Testis (tissue), 3 donors: Measurements from ENCODE around the gene MACROD2. TPM values are rescaled to one million over a fixed set of nuclear protein-coding genes. Genes with fewer than 3 reads are reported as not detected.

ENCODE experiments used
- DNase-seq: peaks from one replicate; pipeline ENCODE4 v3.0.0-alpha.2; 2019
- H3K27ac ChIP-seq, 2 donors: fragments of 200-600 bp; sonication (generic); one replicate each; pipeline ENCODE4 v1.5.1; 2019
- H3K27me3 ChIP-seq: fragments of 200-600 bp; sonication (generic); one replicate; pipeline ENCODE4 v1.5.1; 2019
- H3K36me3 ChIP-seq: fragments of 200-600 bp; sonication (generic); one replicate; pipeline ENCODE4 v1.5.1; 2017; ENCODE audit warnings: low read depth; ENCODE audit errors: missing control alignments
- H3K4me1 ChIP-seq: fragments of 200-600 bp; sonication (generic); one replicate; pipeline ENCODE4 v1.5.1; 2019
- H3K4me3 ChIP-seq, 2 donors: fragments of 200-600 bp; sonication (generic); one replicate each; pipeline ENCODE4 v1.5.1; 2017 to 2019
- H3K9me3 ChIP-seq: fragments of 200-600 bp; sonication (generic); one replicate; pipeline ENCODE4 v1.5.1; 2017
- CTCF ChIP-seq, 3 experiments: fragments of 450-650 bp in 2 of 3; fragments of 200-600 bp in 1 of 3; sonication (generic) in 1 of 3; IDR thresholded peaks; one replicate each; pipeline ENCODE4 v1.5.1; 2016 to 2019; ENCODE audit warnings: antibody characterized with exemption in 3 of 3, mild to moderate bottlenecking in 2 of 3, moderate library complexity in 1 of 3
- POLR2A ChIP-seq: fragments of 450-650 bp; IDR thresholded peaks from one replicate; pipeline ENCODE4 v1.6.1; 2017; ENCODE audit warnings: antibody characterized with exemption, mild to moderate bottlenecking, moderate library complexity
- WGBS, 2 donors: methylation state at CpG; one replicate each; pipeline ENCODE4 v1.1.5; 2018; 5-methylcytosine and 5-hydroxymethylcytosine counted together
- intact Hi-C: fragments of 100-400 bp; cut with DNase I; formaldehyde crosslinking; loops from one replicate; pipeline ENCODE4 v1.15.1; 2023; ENCODE audit warnings: low total_unique reads
- polyA plus RNA-seq: library from polyadenylated mRNA; stranded (reverse); fragments of 350-450 nt; fragmentation: Illumina TruSeq; extraction: RNeasy Lipid Tissue Mini Kit (QIAGEN cat#74804); gene quantifications from one replicate; pipeline ENCODE4 v1.2.3, GENCODE V29; 2014; ENCODE audit warnings: low read depth, low replicate concordance; ENCODE audit not compliant: insufficient read depth
- total RNA-seq, 2 donors: library from RNA; depleted of rRNA; stranded (reverse); fragments of >200 nt; gene quantifications; one replicate each; pipeline ENCODE4 v1.2.3, GENCODE V29; 2016

The MACROD2 gene
- total and polyA plus RNA-seq, 3 donors from 2014 or later = 12.6 to 20.6 (median 16.8) TPM

DNA sequence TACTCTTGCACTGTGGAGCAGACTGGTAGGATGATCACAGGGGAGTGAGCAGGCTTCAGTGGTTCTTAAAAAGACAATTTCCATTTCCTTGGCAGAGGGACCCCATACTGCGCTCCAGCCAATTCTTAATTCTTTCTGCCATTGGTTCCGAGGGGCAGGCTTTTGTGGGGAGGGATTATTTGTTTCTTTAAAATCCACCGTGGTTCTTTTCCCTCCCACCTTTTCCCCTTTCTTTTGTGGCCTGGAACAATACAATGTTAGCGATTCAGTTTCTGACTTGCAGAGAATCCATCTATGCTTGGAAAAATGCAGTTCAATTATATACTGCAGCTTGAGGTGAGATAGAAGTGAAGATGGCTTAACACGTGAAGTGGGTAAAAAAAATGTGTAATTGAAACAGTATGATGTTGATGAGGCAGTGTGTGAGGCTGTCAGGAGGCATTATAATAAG lies 721.1 kb downstream of the MACROD2 start:
- Histone ChIP-seq H3K4me1 (no peaks in the 10 kb centered on the region), H3K27ac (no peak overlapping the region), H3K36me3 (no peaks in the 10 kb centered on the region), H3K27me3 (no peaks in the 10 kb centered on the region), H3K4me3 (no peak overlapping the region), H3K9me3 (no peaks in the 10 kb centered on the region)
- WGBS, 2 donors = 78 to 80% methylated on average over 5 of the region's 5 CpGs
- intact Hi-C loops = no loop called here
- TF ChIP-seq CTCF (IDR thresholded peaks at IDR 0.05) (no peak), POLR2A (no peak)
- DNase-seq = no peak

DNA sequence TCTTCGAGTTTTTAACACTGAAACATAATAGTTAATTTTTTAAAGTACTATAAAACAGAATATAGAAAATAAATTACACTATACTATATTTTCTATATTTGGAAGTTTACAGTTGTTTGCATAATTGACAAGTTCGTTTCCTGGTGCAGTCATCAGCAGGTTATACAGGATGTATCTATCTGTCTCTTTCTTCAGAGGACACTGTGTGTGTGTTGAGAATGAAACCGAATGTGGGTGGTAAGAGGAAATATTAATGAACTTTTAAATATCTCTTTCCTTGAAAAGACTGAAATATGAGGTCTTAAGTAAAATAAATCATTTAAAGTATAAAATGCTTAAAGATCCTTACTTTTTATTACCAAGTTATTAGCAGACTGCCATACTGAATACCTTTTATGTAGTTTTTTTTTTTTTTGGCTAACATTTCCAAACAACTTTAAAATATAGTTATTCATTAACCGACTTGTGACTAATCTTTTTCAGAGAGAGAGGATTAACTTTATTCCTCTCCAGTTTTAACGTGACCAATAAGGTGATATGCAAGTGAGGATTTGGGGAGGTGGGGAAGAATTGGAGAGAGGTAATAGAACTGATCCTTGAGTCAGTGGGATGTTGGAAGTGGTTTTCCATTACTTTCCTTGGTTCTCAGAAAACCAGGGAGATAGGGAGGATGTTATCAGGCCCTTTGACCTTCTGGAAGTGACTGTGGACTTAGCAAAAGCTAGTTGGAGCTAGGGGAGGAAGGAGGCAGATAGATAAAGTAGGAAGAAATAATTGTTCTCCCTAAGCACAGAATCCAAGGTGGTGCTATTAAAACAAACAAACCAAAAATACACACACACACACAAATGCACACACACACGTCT lies 722.1 kb downstream of the MACROD2 start:
- TF ChIP-seq POLR2A (no peak), CTCF (IDR thresholded peaks at IDR 0.05) (no peak)
- DNase-seq = no peak
- Histone ChIP-seq H3K36me3 (no peaks in the 10 kb centered on the region), H3K4me3 (no peak overlapping the region), H3K4me1 (no peaks in the 10 kb centered on the region), H3K27ac (no peak overlapping the region), H3K27me3 (no peaks in the 10 kb centered on the region), H3K9me3 (no peaks in the 10 kb centered on the region)
- intact Hi-C loops = no loop called here
- WGBS, 2 donors = 84 to 87% methylated on average over 6 of the region's 6 CpGs

DNA sequence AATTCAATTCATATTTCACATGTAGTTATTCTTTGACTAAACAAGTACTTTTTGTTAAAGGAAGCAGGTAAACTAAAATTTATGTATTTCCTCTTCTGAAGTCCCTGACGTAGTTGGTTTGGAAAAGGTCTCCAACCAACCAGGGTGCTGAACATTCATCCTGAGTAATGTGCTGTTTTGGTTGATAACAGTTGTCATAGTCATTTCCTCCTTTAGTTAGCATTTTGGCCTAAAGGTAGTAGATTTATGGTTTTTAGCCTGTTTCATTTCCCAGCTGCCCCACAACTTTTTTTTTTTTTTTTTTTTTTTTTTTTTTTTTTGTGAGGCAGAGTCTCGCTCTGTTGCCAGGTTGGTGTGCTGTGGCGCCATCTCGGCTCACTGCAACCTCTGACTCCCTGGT lies 724.9 kb downstream of the MACROD2 start:
- H3K36me3 ChIP-seq = no peaks in the 10 kb centered on the region
- H3K9me3 ChIP-seq = no peaks in the 10 kb centered on the region
- no peak for DNase-seq
- H3K27me3 ChIP-seq = no peaks in the 10 kb centered on the region
- no peaks in the 10 kb centered on the region for H3K4me1 ChIP-seq
- 77 to 94% methylated on average over 4 of the region's 4 CpGs for WGBS, 2 donors
- H3K4me3 ChIP-seq = no peak overlapping the region
- TF ChIP-seq POLR2A = no peak
- H3K27ac ChIP-seq = no peak overlapping the region
- intact Hi-C loops = no loop called here

DNA sequence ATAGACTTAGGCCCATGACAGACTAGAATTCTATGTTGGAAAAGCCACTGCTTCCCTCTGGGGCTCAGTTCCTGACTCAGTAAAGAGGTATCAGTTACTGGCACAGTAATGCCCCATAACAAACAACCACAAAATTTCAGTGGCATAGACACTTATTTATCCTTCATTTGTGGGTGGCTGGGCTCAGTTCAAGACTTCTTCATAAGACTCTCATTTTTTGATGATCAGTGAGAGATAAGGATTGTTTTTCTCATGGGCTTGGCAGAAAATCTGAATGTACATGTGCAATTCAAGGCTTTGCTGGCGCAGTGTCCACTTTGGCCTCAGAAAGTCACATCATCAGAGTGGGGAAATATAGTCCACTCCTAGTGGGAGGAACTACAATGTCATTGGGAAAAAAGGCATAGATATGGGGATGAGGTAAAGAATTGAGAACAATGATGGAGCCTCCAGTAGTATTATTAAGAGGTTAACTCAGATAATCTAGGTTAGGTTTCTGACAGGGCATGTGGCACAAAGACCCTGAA lies 726.7 kb downstream of the MACROD2 start:
- DNase-seq = no peak
- H3K4me3 ChIP-seq = no peak overlapping the region
- no peaks in the 10 kb centered on the region for H3K4me1 ChIP-seq
- H3K27me3 ChIP-seq = no peaks in the 10 kb centered on the region
- H3K36me3 ChIP-seq = no peaks in the 10 kb centered on the region
- no peaks in the 10 kb centered on the region for H3K9me3 ChIP-seq
- intact Hi-C loops = no loop called here
- TF ChIP-seq CTCF (IDR thresholded peaks at IDR 0.05) = no peak
- H3K27ac ChIP-seq = no peak overlapping the region
- 90 to 95% methylated on average over 1 of the region's 1 CpG for WGBS, 2 donors

GRCh38 chr20:14723614-14724013 lies 728.3 kb downstream of the MACROD2 start:
- WGBS, 2 donors = 93% methylated on average over 3 of the region's 3 CpGs
- Histone ChIP-seq H3K4me3 (no peak overlapping the region), H3K4me1 (no peaks in the 10 kb centered on the region), H3K36me3 (no peaks in the 10 kb centered on the region), H3K9me3 (no peaks in the 10 kb centered on the region), H3K27ac (no peak overlapping the region), H3K27me3 (no peaks in the 10 kb centered on the region)
- TF ChIP-seq POLR2A (no peak), CTCF (IDR thresholded peaks at IDR 0.05) (no peak)
- no peak for DNase-seq
- intact Hi-C loops = no loop called here
